Kidney glomerular epithelial cell (primary cell): Measurements from ENCODE around the gene SPAG16.
"Not testable (repeated sequence)": the region's sequence is repeated elsewhere in the genome, so short reads cannot be mapped to it uniquely, and the experiment has no call there.

Source experiments
- DNase-seq: peaks from one replicate; lab custom pipeline; 2025; lab: John Stamatoyannopoulos, UW

SPAG16 gene

GRCh38 chr2:213703406-213704098 is 419.3 kb downstream of the SPAG16 start:
- DNase-seq: no peak

DNA sequence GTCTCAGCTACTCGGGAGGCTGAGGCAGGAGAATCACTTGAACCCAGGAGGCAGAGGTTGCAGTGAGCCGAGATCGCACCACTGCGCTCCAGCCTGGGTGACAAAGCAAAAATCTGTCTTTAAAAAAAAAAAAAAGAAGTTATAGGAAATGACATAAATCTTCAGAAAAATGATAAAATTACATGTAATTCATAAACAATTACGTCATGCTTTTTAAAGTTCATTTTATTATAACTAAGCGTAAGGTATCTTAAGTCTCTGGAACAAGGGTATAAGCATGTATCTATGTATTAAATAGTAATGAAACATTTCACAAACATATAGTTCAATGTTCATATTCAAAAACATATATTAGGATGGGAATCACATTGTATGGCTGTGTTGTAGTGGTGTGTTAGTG is 425.9 kb downstream of the SPAG16 start:
- DNase-seq: no peak

- DNase-seq: not testable (repeated sequence)
Measured at GRCh38 chr2:213718411-213718810, 434.1 kb downstream of the SPAG16 start.

GRCh38 chr2:213722565-213722964 is 438.3 kb downstream of the SPAG16 start:
- DNase-seq: no peak

DNA sequence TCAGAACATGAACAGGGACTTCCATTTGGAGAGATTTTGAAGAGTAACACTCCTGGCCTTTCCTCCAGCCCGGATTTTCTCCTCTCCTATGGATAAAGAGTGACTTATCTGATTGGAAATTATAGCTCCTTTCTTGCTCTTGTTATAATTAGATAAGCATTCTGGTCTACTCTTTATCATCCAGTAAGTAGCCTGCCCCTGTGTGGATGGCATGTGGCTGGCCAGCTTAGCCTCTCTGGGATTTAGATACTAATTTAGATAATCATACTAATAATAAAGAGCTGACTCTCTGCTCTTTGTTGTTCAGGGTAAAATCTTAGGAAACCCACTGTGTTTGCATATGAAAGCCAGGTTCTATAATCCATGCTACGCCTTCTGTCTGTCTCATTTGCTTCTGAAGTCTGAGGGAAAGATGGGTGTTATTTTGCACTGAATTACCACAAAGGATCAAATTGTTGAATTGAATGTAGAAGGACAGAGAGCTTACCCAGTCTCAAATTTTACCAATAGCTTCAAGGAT is 438.8 kb downstream of the SPAG16 start:
- DNase-seq: no peak

DNA sequence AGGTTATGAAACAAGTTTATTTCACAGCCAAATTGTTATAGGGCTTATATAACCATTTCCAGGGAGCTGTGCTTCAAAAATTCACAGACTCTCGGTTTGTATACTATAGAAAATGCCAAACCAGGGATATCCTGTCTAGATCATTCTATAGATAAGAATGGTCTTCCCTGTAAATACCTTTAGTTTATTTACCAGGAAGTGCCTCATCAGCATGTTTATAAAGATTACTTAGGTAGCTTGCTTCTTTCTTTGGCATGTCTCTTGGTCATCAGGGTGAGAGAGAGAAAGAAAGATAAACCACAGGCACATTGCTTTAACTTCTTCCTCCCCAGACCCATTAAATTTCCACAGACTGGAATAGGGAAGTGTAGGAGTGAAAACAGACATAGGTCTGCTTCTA is 439.4 kb downstream of the SPAG16 start:
- DNase-seq: no peak

DNA sequence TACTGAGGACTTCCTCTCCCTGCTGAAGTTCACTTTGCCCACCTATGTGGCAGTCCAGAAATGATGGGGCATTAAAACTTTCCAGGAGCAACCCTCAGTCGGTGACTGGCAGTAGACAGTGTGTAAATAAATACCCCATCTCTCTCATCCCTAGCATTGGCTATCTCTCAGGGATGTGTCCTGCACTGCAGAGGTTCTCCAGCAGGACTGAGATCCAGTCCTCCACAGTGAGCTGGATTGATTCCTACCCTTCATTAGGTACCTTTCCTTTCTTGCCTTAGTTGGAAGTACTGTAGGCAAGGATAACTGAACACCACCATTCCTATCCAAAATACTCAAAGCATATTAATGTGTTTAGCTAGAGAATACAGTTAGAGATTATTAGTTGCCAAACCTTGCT is 441.8 kb downstream of the SPAG16 start:
- DNase-seq: no peak

DNA sequence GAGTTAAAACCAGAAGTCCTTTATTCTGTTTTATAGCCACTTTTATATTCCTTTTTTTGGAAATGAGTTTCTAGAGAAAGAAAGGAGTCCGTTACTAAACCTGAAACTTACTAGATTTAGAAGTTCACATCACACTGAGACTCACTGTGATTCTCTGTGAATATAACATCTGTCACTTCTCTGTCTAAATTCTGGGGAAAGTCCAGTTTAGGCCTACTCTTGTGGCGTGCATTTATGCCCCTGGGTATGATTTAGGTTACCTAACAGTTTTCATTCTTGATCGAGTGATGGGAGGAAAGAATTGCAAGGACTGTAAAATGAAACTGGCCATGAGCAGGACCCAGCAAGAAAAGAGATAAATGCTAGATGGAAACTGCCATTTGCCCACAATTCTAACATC is 449.6 kb downstream of the SPAG16 start:
- no peak for DNase-seq

DNA sequence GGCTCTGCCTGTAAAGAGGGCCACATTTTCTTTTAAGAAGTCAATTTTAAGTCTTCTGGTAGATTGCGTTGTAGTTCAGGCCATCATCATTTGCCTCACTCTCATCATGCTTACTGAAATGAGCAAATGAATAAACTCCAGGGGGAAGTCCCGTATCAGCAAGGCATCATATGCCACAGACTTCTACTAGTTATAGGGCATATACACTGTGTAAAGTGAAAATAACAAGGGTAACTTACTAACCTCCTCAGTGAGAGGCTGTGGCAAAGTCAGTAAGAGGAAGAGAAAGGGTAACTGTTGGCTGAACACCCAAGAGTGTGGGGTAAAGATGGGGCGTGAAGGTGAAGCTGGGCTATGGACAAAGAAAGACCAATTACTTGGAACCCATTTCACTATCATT is 456.2 kb downstream of the SPAG16 start:
- no peak for DNase-seq

- DNase-seq: no peak
Measured at GRCh38 chr2:213751446-213751845, 467.2 kb downstream of the SPAG16 start.

- DNase-seq: no peak
Measured at GRCh38 chr2:213752575-213752974, 468.3 kb downstream of the SPAG16 start.

GRCh38 chr2:213757525-213757924 is 473.3 kb downstream of the SPAG16 start:
- no peak for DNase-seq

GRCh38 chr2:213763354-213763753 is 479.1 kb downstream of the SPAG16 start:
- no peak for DNase-seq

GRCh38 chr2:213763963-213764362 is 479.7 kb downstream of the SPAG16 start:
- DNase-seq: no peak

- no peak for DNase-seq
Measured at GRCh38 chr2:213764849-213765248, 480.6 kb downstream of the SPAG16 start.

- no peak for DNase-seq
Measured at GRCh38 chr2:213766062-213766461, 481.8 kb downstream of the SPAG16 start.

GRCh38 chr2:213766465-213766901 is 482.2 kb downstream of the SPAG16 start:
- no peak for DNase-seq

DNA sequence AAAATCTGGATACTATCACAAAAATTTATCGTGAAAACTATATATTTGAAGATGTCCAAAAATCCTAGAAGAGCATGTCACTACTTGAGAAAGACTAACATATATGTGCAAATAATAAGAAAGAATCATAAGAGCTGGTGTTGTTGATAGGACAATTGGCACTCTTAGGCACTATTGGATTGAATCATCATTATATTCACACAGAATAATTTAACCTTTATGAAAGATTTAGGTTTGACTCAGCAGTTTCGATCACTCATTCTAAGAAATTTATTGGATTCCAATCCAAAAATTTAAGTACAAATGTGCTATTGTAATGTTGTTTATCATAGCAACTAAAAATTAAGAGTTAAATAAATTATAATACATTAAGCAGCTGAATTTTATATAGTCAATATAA is 503.6 kb downstream of the SPAG16 start:
- no peak for DNase-seq

GRCh38 chr2:213789940-213790339 is 505.7 kb downstream of the SPAG16 start:
- DNase-seq: no peak

DNA sequence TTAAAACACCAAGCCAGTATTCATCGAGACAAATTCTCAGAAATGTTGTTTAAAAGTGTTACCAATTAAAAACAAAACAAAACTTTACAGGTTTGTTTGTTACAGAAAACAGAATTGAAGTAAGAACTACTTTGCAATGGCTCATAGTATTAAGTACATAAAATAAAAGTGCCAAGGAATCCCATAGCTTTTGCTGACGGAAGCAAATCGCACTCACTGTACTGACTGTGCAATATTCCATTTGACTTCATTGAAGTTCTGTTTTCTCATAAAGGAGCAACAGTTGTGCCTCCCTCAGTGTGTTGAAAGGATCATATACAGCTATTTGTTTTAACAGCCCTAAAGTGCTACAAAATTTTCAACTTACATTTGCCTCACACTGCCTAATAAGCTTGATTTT is 507.8 kb downstream of the SPAG16 start:
- DNase-seq: no peak

- no peak for DNase-seq
Measured at GRCh38 chr2:213806125-213806726, 522.0 kb downstream of the SPAG16 start.

DNA sequence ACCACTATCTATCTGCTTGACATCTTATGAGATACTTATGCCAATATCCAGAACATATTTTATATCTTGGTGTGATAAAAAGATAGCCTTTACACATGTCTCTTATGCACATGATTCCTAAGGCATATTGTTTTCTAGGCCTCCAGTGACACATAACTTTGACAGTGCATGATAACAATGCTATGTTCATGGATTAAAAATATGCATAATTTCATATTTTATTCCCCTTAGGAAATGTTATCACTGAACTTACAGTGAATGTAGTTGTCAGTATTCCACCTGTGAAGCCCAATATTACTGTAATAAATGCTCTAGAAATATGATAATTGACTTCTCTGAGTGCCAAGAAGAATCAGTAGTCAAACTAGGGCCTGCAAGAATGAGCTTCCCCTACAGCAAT is 532.3 kb downstream of the SPAG16 start:
- DNase-seq: no peak

GRCh38 chr2:213818436-213818835 is 534.2 kb downstream of the SPAG16 start:
- no peak for DNase-seq

- no peak for DNase-seq
Measured at GRCh38 chr2:213834331-213834730, 550.1 kb downstream of the SPAG16 start.
